Measurements from ENCODE around the gene ANKDD1B.

GRCh38 chr5:75675783-75676182 lies 64.5 kb downstream of the ANKDD1B start:
- TF ChIP-seq, protein P1, sequence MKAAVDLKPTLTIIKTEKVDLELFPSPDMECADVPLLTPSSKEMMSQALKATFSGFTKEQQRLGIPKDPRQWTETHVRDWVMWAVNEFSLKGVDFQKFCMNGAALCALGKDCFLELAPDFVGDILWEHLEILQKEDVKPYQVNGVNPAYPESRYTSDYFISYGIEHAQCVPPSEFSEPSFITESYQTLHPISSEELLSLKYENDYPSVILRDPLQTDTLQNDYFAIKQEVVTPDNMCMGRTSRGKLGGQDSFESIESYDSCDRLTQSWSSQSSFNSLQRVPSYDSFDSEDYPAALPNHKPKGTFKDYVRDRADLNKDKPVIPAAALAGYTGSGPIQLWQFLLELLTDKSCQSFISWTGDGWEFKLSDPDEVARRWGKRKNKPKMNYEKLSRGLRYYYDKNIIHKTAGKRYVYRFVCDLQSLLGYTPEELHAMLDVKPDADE (IDR thresholded peaks at IDR 0.05) = no peak
- TF ChIP-seq POLR2AphosphoS5 (IDR thresholded peaks at IDR 0.05; ENCODE audit: low read depth) (no peak), ZNF114 (CRISPR knock-in tag; IDR thresholded peaks at IDR 0.05) (no peak), EZH2 (IDR thresholded peaks at IDR 0.05; ENCODE audit: low read depth, unreplicated experiment) (no peak), JUNB (IDR thresholded peaks at IDR 0.05; ENCODE audit: unreplicated experiment) (no peak), STAT1 (IDR thresholded peaks at IDR 0.05; ENCODE audit: unreplicated experiment) (no peak), ZNF331 (CRISPR knock-in tag; IDR thresholded peaks at IDR 0.05; ENCODE audit: low read depth) (no peak), EZH2phosphoT487 (IDR thresholded peaks at IDR 0.05; ENCODE audit: unreplicated experiment) (no peak), CREB1 (CRISPR knock-in tag; IDR thresholded peaks at IDR 0.05; ENCODE audit: low read depth) (no peak), NANOG (IDR thresholded peaks at IDR 0.05; ENCODE audit: borderline replicate concordance) (no peak), REST (IDR thresholded peaks at IDR 0.05; ENCODE audit: unreplicated experiment) (no peak), ZNF462 (CRISPR knock-in tag; IDR thresholded peaks at IDR 0.05) (no peak)
- TF ChIP-seq, protein P2, sequence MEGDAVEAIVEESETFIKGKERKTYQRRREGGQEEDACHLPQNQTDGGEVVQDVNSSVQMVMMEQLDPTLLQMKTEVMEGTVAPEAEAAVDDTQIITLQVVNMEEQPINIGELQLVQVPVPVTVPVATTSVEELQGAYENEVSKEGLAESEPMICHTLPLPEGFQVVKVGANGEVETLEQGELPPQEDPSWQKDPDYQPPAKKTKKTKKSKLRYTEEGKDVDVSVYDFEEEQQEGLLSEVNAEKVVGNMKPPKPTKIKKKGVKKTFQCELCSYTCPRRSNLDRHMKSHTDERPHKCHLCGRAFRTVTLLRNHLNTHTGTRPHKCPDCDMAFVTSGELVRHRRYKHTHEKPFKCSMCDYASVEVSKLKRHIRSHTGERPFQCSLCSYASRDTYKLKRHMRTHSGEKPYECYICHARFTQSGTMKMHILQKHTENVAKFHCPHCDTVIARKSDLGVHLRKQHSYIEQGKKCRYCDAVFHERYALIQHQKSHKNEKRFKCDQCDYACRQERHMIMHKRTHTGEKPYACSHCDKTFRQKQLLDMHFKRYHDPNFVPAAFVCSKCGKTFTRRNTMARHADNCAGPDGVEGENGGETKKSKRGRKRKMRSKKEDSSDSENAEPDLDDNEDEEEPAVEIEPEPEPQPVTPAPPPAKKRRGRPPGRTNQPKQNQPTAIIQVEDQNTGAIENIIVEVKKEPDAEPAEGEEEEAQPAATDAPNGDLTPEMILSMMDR (conservative IDR thresholded peaks at IDR 0.05; ENCODE audit: low read depth in 2 of 2) = no peak

All from GM23338 (cell line).